ENCODE data around the gene MRPL45.

DNA sequence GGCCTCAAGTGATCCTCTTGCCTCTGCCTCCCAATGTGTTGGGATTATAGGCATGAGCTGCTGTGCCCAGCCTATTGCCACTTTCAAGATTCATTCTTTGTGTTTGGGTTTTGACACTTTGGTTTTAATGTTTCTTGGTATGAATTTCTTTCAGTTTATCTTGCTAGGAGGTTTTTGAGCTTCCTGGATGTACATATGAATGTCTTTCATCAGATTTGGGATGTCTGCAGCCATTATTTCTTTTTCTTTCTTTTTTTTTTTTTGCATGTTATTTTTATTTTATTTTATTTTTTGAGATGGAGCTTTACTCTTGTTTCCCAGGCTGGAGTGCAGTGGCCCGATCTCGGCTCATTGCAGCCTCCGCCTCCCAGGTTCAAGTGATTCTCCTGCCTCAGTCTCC lies 18.5 kb downstream of the MRPL45 start:
- TF ChIP-seq, protein P1, sequence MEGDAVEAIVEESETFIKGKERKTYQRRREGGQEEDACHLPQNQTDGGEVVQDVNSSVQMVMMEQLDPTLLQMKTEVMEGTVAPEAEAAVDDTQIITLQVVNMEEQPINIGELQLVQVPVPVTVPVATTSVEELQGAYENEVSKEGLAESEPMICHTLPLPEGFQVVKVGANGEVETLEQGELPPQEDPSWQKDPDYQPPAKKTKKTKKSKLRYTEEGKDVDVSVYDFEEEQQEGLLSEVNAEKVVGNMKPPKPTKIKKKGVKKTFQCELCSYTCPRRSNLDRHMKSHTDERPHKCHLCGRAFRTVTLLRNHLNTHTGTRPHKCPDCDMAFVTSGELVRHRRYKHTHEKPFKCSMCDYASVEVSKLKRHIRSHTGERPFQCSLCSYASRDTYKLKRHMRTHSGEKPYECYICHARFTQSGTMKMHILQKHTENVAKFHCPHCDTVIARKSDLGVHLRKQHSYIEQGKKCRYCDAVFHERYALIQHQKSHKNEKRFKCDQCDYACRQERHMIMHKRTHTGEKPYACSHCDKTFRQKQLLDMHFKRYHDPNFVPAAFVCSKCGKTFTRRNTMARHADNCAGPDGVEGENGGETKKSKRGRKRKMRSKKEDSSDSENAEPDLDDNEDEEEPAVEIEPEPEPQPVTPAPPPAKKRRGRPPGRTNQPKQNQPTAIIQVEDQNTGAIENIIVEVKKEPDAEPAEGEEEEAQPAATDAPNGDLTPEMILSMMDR (IDR thresholded peaks at IDR 0.05; ENCODE audit: extremely low read depth in 1 of 2, insufficient read depth in 1 of 2, low read depth in 1 of 2, low read length in 2 of 2): no peak
- no peak for TF ChIP-seq JUN (IDR thresholded peaks at IDR 0.05; ENCODE audit: borderline replicate concordance, insufficient read depth, insufficient read length, low read depth)
- TF ChIP-seq POLR2A (IDR thresholded peaks at IDR 0.05; ENCODE audit: low read depth, low read length): no peak
- TF ChIP-seq EZH2 (IDR thresholded peaks at IDR 0.05; ENCODE audit: borderline replicate concordance, low read depth, low read length, severe bottlenecking): no peak
- no peak for TF ChIP-seq MYC (IDR thresholded peaks at IDR 0.05; ENCODE audit: low read depth, low read length)

All from endothelial cell of umbilical vein (primary cell).